ENCODE measurements around the gene MAST1.

- TF ChIP-seq CTCF (IDR thresholded peaks at IDR 0.05) (peak; percentile 97 to 98 (median 97)), POLR2A (IDR thresholded peaks at IDR 0.05) (no peak)
Measured at GRCh38 chr19:12847159-12848139, 9.1 kb downstream of the MAST1 start.

Data from testis (tissue), 2 donors.